Naive thymus-derived CD8-positive, alpha-beta T cell (primary cell): ENCODE data around the gene CAPN14. TPM values are rescaled to one million over a fixed set of nuclear protein-coding genes. Genes with fewer than 3 reads are reported as not detected.

Source experiments
- ATAC-seq, 2 donors: fragments of 150-1000 bp; cut with Tn5 transposase in 1 of 2; sonication (Bioruptor Pico), chemical (Tn5 transposase) in 1 of 2; 1 replicate in 1 of 2; 2 replicates in 1 of 2; pipeline ENCODE4 v1.10.0; 2021; ENCODE audit warnings: mild to moderate bottlenecking in 2 of 2, moderate library complexity in 2 of 2
- POLR2A ChIA-PET: fragments of 350-600 bp; sonication (Branson Sonifier 250); formaldehyde crosslinking; loops from one replicate; lab custom pipeline; 2021; ENCODE audit warnings: antibody characterized with exemption; lab: Charles Lee
- DNase-seq, 10 donors: peaks; one replicate each; pipeline versions ENCODE4 v3.0.0 to v3.0.0-alpha.2; 2020 to 2022
- H3K27ac Mint-ChIP-seq, 10 donors: one replicate each; pipeline ENCODE4 v1.8.0; 2020 to 2022; ENCODE audit warnings: mild to moderate bottlenecking in 10 of 10, mixed read lengths in 10 of 10, moderate library complexity in 4 of 10, inconsistent platforms in 1 of 10
- H3K27me3 Mint-ChIP-seq, 5 donors: one replicate each; pipeline ENCODE4 v1.8.0; 2021 to 2022; ENCODE audit warnings: mixed read lengths in 5 of 5
- H3K36me3 Mint-ChIP-seq, 3 donors: one replicate each; pipeline ENCODE4 v1.8.0; 2020 to 2022; ENCODE audit warnings: mixed read lengths in 3 of 3, mild to moderate bottlenecking in 2 of 3, inconsistent platforms in 1 of 3
- H3K4me1 Mint-ChIP-seq, 4 donors: one replicate each; pipeline ENCODE4 v1.8.0; 2021 to 2022; ENCODE audit warnings: mixed read lengths in 4 of 4
- H3K4me3 Mint-ChIP-seq, 10 donors: one replicate each; pipeline ENCODE4 v1.8.0; 2020 to 2022; ENCODE audit warnings: mild to moderate bottlenecking in 10 of 10, mixed read lengths in 10 of 10, moderate library complexity in 6 of 10, inconsistent platforms in 1 of 10
- H3K9me3 Mint-ChIP-seq, 9 donors: one replicate each; pipeline ENCODE4 v1.8.0; 2020 to 2022; ENCODE audit warnings: mixed read lengths in 9 of 9, mild to moderate bottlenecking in 3 of 9, inconsistent platforms in 1 of 9, moderate library complexity in 1 of 9
- polyA plus RNA-seq, 3 donors: library from polyadenylated mRNA; unstranded; fragments of 300-500 nt; fragmentation: Illumina TruSeq; gene quantifications; one replicate each; pipeline ENCODE4 v1.2.3, GENCODE V29; 2021
- total RNA-seq, 8 experiments: library from RNA in 2 of 8; stranded (reverse) in 2 of 8; gene quantifications; one replicate each; pipeline ENCODE4 v1.2.3 and lab custom pipeline; 2021 to 2026

CAPN14 gene
- total and polyA plus RNA-seq, 5 experiments from 2014 or later = 0.09 to 0.65 (median 0.29) TPM; not detected in 1

DNA sequence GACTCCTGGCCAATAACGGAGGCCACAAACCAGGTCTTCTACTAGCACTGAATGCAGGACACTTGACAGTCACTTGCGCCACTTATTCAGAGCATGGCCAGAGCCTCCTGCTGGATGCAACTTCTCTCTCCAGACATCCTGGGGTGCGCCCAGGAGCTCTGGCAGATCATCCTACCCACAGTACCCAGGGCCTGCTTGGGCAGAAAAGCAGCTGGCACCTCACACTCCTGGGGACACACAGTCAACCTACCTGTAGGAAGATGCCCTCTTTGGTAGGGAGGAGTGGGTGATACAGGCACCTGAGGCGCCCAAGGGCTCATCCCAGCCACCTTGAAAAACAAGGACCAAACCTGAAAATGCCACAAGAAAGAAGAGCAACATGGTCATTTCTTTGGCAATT lies 92.4 kb downstream of the CAPN14 start:
- Mint-ChIP-seq H3K36me3 (no peaks in the 10 kb centered on the region), H3K4me3 (no peak overlapping the region), H3K27me3 (peaks cover 5 to 21% (median 7%) of the 10 kb centered on the region in 5 donors), H3K27ac (no peak overlapping the region), H3K4me1 (peaks cover 0 to 2% (median 0%) of the 10 kb centered on the region in 4 donors), H3K9me3 (no peaks in the 10 kb centered on the region)
- no peak for ATAC-seq
- POLR2A ChIA-PET = no interaction called here
- DNase-seq = no peak

Other genes starting within 250 kb of the CAPN14 start
- under 1 TPM in 1 of 2 experiments, not detected in 1; 0.36 TPM for gene GALNT14, start 79.1 kb downstream of the CAPN14 start, total RNA-seq
- not detected for gene GALNT14, start 79.1 kb downstream of the CAPN14 start, polyA plus RNA-seq
- 1 to 10 TPM; 3.2 to 3.6 TPM for gene EHD3, start 16.6 kb upstream of the CAPN14 start, total RNA-seq
- 1 to 10 TPM; 2.0 to 4.6 (median 2.6) TPM for gene EHD3, start 16.6 kb upstream of the CAPN14 start, polyA plus RNA-seq
- not detected for gene XDH, start 197.2 kb upstream of the CAPN14 start, total RNA-seq
- gene XDH, start 197.2 kb upstream of the CAPN14 start, polyA plus RNA-seq = not detected